GM21447 (cell line): ENCODE data around the gene TSKU.

Source experiments
- ATAC-seq: cut with Tn5 transposase; IDR thresholded peaks from one replicate; pipeline ENCODE4 v1.9.1; 2021; ENCODE audit not compliant: unreplicated experiment

TSKU gene

DNA sequence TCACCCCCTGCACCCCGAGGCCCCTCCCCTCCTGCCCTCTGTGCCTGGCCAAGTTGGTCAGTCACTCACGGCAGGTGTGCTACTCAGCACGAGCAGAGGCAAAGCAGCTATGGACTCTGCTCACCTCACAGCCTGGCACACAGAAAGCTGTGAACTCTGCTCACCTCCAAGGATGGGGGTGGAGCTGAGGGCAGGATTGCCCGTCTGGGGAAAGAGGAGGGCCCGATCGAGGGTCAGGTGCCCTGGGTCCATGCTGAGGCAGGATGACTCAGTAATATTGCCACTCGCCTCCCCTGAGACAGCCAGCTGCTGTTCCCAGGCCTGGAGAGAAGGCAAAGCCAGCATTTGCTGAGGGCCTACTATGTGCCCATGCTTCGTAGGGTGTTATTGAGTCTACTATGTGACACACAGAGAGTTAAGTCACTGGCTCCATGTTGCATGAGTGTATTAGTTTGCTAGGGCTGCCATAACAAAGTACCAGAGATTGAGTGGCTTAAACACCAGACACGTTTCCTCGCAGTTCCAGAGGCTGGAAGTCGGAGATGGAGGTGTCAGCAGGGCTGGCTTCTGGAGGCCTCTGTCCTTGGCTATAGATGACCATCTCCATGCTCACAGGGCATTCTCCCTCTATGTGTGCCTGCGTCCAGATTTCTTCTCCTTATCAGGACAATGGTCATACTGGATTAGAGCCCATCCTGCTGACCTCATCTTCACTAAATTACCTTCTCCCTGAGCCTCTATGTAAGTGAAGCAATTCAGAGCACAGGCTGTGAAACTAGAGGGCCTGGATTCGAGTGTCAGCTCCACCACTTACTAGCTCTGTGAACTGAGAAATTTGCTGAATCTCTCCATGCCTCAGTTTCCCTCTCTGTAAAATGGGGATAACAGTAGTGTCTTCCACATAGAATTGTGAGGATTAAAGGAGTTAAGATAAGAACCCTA, 13.2 kb upstream of the TSKU start:
- ATAC-seq = no peak

DNA sequence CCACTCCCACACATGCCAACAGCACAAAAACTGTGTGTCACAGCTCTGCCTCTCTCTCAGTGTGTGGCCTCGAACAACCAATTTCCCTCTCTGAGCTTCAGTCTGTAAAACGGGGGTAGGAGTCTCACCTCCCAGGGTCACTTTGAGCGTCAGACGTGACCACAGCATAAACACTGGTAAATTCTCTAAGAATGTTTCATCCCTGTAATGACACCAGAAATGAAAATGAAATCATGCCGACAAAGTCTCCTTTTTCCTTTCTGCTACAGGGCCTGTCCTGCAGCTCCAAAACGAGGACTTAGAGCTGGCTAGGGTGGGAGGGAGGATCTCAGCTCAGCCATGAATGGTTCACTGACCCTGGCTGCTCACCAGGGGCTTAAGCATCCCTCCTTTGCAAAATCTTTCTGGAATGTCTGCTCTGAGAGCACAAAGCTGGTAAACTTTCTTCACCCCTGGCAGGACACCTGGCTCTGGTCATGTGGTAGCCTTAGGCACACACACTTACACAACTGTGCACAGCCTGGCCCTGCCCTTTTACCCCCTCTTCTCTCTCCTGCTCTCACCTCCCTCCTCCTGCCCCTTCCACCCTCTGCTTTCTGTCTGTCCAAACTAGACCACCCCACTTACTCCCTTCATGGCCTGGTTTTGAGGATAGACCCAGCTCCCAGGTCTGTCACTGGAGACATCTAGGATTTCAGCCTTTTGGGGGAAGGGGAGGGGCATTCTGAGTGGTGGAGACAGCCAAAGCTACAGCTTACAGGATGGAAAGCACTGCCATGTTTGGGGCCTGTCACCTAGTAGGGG, 12.3 kb upstream of the TSKU start:
- ATAC-seq = no peak

DNA sequence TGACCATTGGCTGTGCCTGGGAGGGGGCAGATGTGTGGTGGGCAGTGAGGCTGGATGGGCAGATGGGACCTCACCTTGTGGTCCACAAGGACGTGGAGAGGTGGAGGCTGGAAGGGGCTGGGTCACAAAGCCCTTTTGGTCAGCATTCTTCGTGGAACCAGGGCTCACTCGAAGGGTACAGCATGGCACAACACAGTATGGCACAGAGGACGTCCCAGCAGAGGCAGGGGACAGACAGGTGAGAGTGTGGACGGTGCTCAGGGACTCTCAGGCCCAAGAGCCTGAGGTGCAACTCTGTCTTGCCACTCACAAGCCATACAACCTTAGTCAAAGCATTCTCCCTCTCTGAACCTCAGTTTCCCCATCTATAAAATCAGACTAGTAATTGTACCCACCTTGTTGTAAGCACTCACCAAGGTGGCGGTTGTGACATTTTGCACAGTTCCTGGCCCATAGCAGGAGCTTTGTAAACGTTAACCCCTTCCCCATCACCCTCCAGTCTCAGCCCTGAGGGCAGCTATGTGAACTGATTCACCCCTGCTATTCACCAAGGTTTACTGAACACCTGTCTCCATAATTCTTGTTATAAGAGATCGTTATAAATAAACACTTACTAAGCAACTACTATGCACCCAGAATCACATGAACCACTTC, 11.6 kb upstream of the TSKU start:
- no peak for ATAC-seq

DNA sequence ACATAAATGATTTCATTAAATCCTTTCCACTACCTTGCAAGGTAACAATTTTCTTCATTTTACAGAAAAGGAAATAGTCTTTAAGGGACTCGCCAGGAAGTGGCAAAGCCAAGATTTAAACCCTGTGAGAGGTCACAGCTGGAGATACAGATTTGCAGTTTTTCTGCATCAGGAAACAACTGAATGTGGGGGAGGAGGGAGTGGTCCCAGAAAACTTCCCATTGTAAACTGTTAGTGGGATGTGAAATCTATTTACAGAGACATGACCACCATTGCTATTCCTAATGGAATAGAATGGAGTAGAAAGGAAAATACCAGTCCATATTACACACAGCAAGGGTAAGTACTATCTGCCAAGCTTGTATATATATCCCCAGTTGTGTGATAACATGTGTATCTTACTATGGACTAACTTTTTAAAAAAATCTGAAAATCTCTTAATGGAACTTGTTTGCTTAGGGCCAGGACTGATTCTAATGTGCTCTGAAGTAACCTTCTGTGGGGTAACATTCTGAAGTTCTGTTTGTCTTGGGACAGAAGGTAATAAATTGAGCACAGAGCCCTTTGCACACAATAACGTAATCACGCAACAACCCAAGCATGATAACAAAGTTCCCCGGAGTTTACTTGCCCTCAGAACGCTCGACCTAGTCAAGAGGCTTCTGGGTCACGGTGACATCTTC, 10.9 kb upstream of the TSKU start:
- ATAC-seq = no peak

DNA sequence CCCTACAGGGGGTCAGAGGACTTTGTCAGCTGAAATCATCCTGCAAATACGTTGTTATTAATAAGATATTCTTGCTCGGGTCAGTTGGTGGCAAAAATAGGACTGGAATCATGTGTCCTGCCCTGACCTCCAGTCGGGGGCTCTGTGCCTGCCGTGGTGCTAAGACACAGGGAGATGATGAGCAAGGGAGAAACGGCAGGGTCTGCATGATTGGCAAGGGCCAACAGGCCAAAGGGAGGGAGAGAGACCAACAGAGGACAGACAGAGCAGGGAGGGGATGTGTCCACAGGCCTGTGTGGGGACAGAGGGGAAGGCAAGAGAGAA, 10.4 kb upstream of the TSKU start:
- ATAC-seq = no peak

DNA sequence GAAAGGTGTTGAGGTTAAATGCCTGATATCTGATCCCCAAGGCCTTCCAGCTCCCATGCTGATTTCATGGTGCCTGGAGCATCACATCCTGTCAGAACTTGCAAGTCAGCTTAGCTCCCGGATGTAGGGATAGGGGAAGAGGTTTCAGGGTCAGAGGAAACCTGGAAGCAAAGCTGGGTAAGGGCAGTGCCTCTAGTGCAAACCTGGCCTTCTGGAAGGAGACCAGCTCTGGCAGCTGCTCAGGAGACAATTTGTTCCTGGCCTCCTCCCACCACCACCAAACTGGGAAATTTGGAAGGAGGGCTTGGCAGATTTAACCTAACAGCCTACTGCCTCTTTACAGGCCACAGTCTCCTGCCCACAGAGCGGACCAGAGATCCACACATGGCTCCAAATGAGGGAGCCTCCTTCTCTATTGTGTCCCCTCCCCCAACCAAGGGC, 9.2 kb upstream of the TSKU start:
- ATAC-seq = no peak

DNA sequence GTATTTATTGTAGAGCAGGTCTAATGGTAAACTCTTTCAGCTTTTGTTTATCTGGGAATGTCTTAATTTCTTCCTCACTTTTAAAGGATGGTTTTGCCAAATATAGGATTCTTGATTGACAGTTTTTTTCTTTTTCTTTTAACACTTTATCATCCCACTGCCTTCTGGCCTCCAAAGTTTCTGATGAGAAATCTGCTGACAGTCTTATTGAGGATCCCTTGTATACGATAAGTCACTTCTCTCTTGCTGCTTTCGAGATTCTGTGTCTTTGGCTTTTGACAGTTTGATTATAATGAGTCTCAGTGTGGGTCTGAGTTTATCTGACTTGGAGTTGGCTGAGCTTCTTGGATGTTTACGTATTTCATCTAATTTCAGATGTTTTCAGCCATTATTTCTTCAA, 6.7 kb upstream of the TSKU start:
- ATAC-seq = no peak

DNA sequence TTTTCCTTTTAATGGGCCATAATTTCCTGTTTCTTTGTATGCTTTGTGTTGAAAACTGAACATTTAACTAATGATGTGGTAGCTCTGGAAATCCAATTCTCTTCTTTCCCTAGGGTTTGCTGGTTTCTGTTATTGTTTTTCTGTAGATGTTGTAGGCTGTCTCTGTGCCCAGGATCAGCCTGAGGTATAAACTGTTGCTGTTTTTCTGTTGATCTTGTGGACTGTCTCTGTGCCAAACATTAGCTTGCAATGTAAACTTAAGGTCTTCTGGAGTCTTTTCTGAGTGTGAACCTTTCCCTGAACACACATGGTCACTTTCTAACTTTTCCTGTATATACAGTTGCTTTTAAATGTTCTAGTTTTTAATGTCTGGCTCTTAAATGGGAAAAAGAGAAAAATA, 5.9 kb upstream of the TSKU start:
- no peak for ATAC-seq

DNA sequence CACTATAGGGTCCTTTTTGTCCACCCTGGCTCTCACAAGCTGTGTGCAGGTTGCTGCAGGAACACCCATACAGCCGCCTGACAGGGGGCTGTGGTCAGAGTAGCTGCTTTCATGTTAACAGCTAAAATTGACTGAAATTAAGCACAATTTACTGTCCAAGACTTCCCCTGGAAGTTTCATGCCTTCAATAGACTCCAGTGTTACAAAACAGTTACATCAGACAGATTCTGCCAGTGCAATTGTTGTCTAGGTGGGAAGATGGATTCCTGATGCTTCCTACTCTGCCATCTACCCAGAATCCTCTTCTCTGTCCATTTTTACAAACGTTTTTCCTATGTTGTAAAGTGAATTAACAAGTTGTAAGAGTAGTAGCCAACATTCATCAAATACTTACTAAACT, 5.3 kb upstream of the TSKU start:
- ATAC-seq = no peak

DNA sequence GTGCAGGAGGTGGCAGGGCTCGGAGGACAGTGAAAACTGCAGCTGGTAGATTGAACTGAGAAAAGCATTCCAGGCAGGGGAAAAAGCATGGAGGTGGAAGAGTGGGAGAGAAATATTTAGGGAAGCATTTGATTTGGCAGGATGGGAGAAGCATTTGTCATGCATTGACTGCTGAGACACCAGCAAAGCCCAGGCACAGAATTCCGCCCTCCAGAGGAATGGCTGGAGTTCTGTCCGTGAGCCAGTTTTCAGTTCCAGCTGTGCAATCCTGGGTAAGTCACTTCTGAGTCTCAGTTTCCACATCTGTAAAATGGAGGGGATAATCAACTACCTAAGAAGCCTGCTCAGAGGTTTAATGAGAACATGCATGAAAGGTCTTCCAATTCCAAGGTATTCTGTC, 4.3 kb upstream of the TSKU start:
- no peak for ATAC-seq

DNA sequence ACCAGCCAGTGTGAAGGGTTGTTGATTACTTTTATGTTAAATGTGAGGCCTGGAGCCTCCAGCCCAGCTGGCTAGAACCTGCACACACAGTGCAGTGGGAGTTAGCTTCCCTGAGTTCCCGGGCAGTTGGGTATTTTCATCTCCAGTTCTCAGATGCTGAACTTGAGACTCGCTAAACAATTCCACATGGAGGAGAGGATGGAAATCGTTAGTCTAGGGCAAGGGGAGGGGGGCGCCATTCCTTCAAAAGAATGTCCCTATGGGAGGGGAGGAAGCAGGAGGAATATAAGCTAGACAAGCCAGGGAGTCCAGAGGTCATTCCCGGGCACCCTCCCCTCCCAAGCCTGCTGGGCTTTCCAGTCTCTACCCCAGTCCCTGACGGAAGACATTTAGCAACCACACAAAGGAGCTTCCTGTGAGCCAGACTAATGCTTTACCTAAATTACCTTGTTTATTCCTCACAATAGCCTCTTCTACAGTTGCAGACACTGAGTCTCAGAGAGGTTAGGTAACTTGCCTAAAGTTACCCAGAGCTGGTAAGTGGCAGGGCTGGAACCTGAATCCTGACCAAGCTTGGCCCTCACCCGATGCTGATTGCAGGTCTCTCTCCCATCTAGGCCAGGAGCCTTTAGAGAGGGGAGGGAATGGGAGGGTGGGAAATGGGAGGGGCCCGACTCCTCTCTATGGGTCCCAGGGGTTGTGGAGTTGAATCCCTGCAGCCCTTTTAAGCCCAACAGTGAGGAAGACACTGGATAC, 1.9 kb upstream of the TSKU start:
- no peak for ATAC-seq

DNA sequence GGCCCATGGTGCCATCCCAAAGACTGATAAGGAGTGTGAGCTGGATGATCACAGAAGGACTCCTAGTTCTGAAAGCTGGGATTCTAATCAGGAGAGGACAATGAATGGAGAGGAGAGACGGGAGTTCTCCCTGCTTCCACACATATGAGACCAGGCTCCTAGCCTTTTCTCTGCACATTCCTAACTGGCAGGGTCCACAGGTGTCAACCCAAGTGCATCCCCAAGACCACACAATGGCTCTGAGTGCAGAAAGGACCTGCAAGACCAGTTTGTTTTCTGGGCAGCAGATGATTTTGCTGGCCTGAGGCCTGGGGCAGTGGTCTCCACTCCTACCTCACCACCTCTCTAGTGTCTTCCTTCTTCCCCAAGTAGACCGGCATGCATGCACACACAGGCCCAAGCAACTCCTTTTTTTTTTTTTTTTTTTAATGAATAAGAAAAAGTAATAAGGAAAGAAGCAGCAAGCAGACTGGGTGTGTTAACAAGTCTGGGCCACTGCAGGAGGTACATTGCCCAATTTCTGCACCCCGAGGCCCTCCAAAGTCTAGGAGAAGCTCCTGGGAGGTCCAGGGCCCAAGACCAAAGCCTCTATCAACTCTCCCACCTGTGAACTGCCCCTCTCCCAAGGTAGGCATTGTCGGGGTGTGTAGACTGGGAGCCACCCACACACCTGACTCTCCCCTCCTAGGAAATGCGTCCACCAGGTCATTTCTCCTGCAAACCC, 1.2 kb upstream of the TSKU start:
- ATAC-seq = no peak

DNA sequence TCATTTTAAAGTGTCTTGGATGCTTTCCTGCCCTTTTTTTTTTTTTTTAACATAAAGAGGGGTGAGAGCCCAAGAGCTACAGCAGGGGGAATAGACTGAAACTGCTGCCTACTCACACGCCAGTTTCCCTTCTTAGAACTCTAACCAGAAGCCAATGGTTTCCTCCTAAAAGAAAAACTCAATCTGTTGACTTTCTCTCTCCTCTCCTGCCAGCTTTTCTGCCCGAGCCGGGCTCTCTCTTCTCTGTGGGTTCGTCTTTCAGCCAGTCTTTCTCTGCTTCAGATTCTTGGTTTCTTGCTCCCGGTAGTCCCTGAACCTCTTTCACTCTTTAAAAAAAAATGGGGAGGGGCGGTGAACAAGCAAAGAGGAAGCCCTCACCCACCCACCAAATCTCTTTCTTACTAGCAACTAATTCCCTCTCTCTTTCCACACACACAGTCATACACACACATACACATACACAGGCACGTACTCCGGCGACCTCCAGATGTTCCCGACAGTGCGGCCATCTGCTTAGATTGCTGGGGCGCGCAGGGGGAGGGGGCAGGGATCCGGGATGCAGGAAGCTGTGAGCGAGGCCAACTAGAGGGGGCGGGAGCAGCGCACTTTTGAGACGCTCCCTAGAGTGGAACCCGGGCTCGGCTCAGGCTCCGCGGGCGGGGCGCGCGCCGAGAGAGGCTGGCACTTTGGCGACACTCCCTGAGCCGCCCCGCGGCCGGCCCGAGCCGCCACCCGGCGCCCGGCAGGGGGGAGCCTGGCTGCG, 444 bp upstream of the TSKU start:
- no peak for ATAC-seq

DNA sequence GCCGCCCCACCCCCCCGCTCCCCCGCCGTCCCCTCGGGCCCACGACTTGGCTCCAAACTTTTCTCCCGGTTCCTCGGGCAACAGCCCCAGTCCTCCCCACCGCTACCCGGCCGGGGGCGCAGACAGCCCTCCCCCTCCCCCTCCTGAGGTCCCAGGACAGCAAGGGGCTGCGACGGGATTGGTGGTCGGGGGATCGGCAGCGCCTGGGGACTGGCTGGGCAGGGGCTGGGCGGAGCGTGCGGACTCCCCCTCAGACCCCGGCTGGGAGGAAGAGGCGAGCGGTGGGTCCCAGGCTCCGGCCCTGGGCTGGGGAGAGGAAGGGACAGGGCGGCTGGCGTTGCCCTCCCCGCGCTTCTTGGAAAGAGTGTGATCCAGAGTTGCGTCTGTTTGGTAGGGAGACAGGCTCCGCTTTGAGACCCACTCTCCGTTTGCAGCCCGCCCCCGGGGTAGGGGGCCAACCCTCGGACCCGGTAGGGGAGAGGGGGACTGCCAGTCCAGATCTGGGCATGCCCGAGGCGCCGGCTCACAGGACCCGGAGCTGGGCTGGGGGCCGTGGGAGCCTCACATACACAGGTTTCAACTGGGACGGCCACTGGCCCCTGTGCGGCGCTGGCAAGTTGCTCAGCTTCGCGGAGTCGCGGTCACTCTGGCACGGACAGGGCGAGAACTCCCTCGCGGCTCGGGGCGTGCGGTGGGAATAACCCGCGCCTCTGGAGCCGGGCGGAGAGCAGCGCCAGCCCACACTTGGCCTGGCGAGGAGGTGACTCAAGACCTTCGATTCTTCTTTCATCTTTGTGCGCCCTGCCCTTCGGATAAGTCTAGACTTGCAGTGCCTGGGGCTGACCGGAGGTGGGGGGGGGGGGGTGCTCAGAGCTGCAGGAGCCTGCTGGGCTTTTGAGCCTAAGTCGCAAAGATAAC, 999 bp downstream of the TSKU start:
- ATAC-seq = no peak

DNA sequence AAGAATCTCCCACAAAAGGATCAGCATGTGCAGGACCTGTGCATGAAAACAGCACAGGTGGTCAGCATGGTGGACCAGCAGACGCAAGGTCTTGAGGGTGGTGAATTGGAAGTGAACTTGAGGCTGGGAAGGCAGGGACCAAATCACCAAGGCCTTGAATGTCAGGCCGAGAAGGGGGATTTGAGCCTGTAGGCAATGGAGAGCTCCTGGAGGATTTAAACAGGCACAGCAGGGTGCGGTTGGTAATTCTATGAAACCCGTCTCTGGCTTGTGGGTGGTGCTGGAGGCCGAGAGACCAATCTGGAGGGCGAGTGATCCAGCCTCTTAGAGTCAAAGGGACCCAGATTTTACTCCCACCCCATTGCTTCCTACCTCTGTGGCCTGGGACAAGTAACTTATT, 2.4 kb downstream of the TSKU start:
- ATAC-seq = no peak

DNA sequence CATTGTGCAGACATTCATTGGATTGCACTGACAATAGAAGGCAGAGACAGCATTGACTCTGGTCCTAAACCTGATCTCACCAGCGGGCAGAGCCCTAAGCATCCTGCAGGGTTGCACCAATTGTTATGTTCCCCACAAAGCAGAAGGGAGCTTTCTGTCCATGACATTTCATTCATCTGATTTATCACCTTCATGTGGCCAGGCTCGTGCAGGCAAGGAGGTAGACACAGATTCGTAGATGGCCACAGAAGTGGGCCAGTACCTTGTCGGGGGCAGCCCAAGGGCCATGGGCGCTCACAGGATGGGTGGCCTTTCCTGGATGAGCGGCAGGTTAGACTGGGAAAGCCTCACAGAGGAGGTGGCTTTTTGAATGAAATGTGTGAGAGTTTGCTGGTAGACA, 2.9 kb downstream of the TSKU start:
- no peak for ATAC-seq

DNA sequence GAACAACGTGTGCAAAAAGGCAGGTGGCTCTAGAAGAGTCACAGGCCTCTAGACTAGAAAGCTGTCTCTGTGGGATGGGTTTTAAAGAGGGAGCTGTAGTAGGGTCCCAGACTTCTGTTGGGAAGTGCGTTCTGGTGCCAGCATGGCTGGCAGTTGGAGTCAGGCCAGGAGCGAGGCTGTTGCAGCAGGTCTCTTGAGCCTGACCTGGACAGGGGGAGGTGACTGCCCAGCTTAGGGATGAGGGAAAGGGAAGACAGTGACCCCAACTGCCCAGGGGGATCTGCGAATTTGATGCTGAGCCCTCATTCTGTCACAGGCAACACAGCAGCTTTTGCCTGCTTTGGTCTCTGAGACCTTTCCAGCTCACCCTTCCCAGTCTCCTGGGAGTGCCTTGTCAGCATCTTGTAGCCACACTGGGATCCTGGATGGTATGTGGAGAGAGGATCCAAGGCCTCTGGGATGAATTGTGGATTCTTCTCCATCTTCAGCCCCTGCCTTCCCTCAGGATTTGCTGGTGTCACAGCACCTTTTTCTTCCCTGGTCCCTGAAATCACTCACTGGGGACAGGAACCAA, 3.4 kb downstream of the TSKU start:
- ATAC-seq = no peak

DNA sequence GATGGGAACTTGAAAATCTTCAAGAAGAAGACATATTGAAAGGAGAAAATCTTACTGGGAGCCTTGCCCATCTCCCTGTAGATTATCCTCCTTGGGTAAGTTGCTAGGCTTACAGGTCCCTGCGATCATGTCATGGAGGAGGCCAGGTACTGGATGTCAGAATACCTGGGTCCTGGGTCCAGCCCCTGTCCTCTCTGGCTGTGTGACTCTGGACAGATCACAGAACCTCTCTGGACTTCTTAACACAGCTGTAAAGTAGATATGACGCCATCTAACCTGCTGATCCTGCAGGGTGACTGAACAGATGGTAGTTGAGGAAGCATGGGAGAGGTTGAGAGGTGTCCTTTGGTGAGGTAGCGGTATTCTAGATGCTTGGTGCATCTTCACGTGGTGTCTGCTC, 4.1 kb downstream of the TSKU start:
- no peak for ATAC-seq
